ENCODE data around the gene NEUROD4. TPM values are rescaled to one million over a fixed set of nuclear protein-coding genes. Genes with fewer than 3 reads are reported as not detected.

Gene NEUROD4
- total RNA-seq, 6 experiments from 2014 or later = not detected

- H3K4me1 ChIP-seq = no peaks in the 10 kb centered on the region
- no peak overlapping the region for H3K27ac ChIP-seq
- intact Hi-C loops (cut with DNase I) = no loop called here
- H3K9me3 ChIP-seq = no peaks in the 10 kb centered on the region
- no peaks in the 10 kb centered on the region for H3K27me3 ChIP-seq
- 25% methylated on average over 1 of the region's 1 CpG for WGBS (ENCODE audit: insufficient coverage, low coverage, low lambda C conversion rate, missing lambda C conversion rate)
- peak; percentile 83 to 87 (median 84) for DNase-seq
- H3K36me3 ChIP-seq = no peaks in the 10 kb centered on the region
- ATAC-seq = peak; percentile 68 to 78 (median 72)
- no peak overlapping the region for H3K4me3 ChIP-seq
- TF ChIP-seq CTCF (IDR thresholded peaks at IDR 0.05) = no peak
- no peak for TF ChIP-seq POLR2A (IDR thresholded peaks at IDR 0.05)
Measured at GRCh38 chr12:54988402-54989054, 31.2 kb upstream of the NEUROD4 start.

GRCh38 chr12:54989829-54990228 lies 29.9 kb upstream of the NEUROD4 start:
- Histone ChIP-seq H3K4me3 (no peak overlapping the region), H3K27me3 (no peaks in the 10 kb centered on the region), H3K36me3 (no peaks in the 10 kb centered on the region), H3K9me3 (no peaks in the 10 kb centered on the region), H3K4me1 (no peaks in the 10 kb centered on the region), H3K27ac (no peak overlapping the region)
- ATAC-seq (no peak), DNase-seq (no peak)
- intact Hi-C loops (cut with DNase I) = loop anchor here in 1 of 2 donors (5.0 kb wide), 1 partner anchor 82 kb away; no protein-coding TSS in a partner anchor
- no peak for TF ChIP-seq POLR2A (IDR thresholded peaks at IDR 0.05)
- no peak for TF ChIP-seq CTCF (IDR thresholded peaks at IDR 0.05)
- WGBS (ENCODE audit: insufficient coverage, low coverage, low lambda C conversion rate, missing lambda C conversion rate) = 12% methylated on average over 1 of the region's 1 CpG

- DNase-seq (no peak), ATAC-seq (no peak)
- H3K4me3 ChIP-seq = no peak overlapping the region
- 62% methylated on average over 2 of the region's 9 CpGs for WGBS (ENCODE audit: insufficient coverage, low coverage, low lambda C conversion rate, missing lambda C conversion rate)
- no peaks in the 10 kb centered on the region for H3K4me1 ChIP-seq
- H3K9me3 ChIP-seq = no peaks in the 10 kb centered on the region
- no peaks in the 10 kb centered on the region for H3K36me3 ChIP-seq
- intact Hi-C loops (cut with DNase I) = loop anchor here in 1 of 2 donors (5.0 kb wide), 1 partner anchor 81 kb away; no protein-coding TSS in a partner anchor
- TF ChIP-seq POLR2A (IDR thresholded peaks at IDR 0.05) = no peak
- no peak for TF ChIP-seq CTCF (IDR thresholded peaks at IDR 0.05)
- no peak overlapping the region for H3K27ac ChIP-seq
- no peaks in the 10 kb centered on the region for H3K27me3 ChIP-seq
Measured at GRCh38 chr12:54991161-54991990, 28.4 kb upstream of the NEUROD4 start.

GRCh38 chr12:54991991-54992375 lies 27.8 kb upstream of the NEUROD4 start:
- DNase-seq (no peak), ATAC-seq (no peak)
- 65% methylated on average over 5 of the region's 5 CpGs for WGBS (ENCODE audit: insufficient coverage, low coverage, low lambda C conversion rate, missing lambda C conversion rate)
- H3K4me1 ChIP-seq = no peaks in the 10 kb centered on the region
- TF ChIP-seq POLR2A (IDR thresholded peaks at IDR 0.05) = no peak
- no peak for TF ChIP-seq CTCF (IDR thresholded peaks at IDR 0.05)
- intact Hi-C loops (cut with DNase I) = loop anchor here in 1 of 2 donors (5.0 kb wide), 1 partner anchor 80 kb away; no protein-coding TSS in a partner anchor
- no peaks in the 10 kb centered on the region for H3K27me3 ChIP-seq
- H3K36me3 ChIP-seq = no peaks in the 10 kb centered on the region
- H3K27ac ChIP-seq = no peak overlapping the region
- no peaks in the 10 kb centered on the region for H3K9me3 ChIP-seq
- no peak overlapping the region for H3K4me3 ChIP-seq
